ENCODE measurements around the gene MEIS2. TPM values are rescaled to one million over a fixed set of nuclear protein-coding genes. Genes with fewer than 3 reads are reported as not detected.

Gene MEIS2
- total and polyA plus RNA-seq, 2 donors (not counting 3 experiments of a cell fraction or from before 2014, with no cell fraction given), result 22.5 to 26.2 TPM

DNA sequence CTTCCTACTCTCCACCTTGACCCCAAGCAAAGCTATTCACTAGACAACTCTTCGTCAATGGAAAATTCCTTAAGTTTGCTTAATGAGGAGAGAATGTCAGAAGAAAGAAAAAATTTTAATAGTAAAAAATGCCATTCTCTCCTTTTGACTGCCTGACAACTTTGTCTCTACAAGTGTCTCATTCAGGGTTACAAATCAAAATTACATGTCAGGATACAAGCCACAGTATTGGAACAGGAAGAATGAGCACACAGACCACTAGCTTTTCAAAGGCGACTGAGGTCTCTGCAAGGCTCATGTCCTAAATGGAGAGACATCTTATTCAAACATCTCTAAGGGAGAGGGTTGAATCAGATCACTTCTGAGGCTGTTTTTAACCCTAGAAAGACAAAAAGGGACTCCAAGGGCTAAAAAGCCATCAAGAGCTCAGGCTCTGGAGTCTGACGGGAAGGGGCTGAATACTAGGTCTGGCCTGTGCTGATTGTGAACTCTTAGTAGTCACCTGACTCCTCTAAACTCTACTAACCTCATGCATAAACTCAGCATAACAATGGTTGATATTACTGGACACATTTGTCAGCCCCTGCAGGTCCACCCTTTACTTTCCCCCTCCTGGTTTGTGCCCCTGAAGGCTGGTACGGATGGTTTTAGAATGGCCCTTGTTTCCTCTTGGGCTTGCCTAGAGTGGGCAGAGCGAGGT, 12.8 kb upstream of the MEIS2 start:
- H3K4me2 ChIP-seq (ENCODE audit: insufficient read depth, low read length), result no peak overlapping the region
- POLR2A ChIA-PET, result no interaction called here
- peaks cover 43 to 58% of the 10 kb centered on the region in 2 experiments for H3K27me3 ChIP-seq (ENCODE audit: control insufficient read depth in 2 of 2, insufficient read depth in 2 of 2, low read length in 2 of 2)
- H3K4me1 ChIP-seq (ENCODE audit: control insufficient read depth, extremely low read depth, insufficient read depth, low read length), result peaks cover 2% of the 10 kb centered on the region
- no peaks in the 10 kb centered on the region for H3K36me3 ChIP-seq (ENCODE audit: control insufficient read depth in 2 of 2, extremely low read depth in 1 of 2, insufficient read depth in 2 of 2, low read length in 2 of 2)
- no peak overlapping the region for H3K27ac ChIP-seq (ENCODE audit: insufficient read depth, low read depth, low read length)
- no peak overlapping the region for H2AFZ ChIP-seq (ENCODE audit: low read depth, low read length)
- no peak overlapping the region for H3K4me3 ChIP-seq (replicated peaks in 1 of 3; ENCODE audit: insufficient read depth in 1 of 3, low read depth in 1 of 3, low read length in 3 of 3)
- no peaks in the 10 kb centered on the region for H4K20me1 ChIP-seq (replicated peaks; ENCODE audit: control insufficient read depth, extremely low read depth, insufficient read depth, low read length)
- H3K9ac ChIP-seq (replicated peaks; ENCODE audit: extremely low read depth, insufficient read depth, low read length), result no peak overlapping the region
- no peaks in the 10 kb centered on the region for H3K9me1 ChIP-seq (replicated peaks; ENCODE audit: control insufficient read depth, extremely low read depth, insufficient read depth, low read length)
- intact Hi-C loops (cut with micrococcal nuclease), result no loop called here
- no peaks in the 10 kb centered on the region for H3K9me3 ChIP-seq (replicated peaks; ENCODE audit: control insufficient read depth, insufficient read depth, low read length)
- dilution Hi-C loops (cut with MboI; ENCODE audit: extremely low pct_ligation_motif_present, low sequenced_read_pairs), result no loop called here
- BruUV-seq (replicated peaks), result no TSS peak
- FAIRE-seq (no peak), DNase-seq (ENCODE audit: low read depth, low spot score) (no peak)
- TF ChIP-seq JUN (IDR thresholded peaks at IDR 0.05; ENCODE audit: borderline replicate concordance, insufficient read depth, insufficient read length, low read depth) (no peak), GATA2 (IDR thresholded peaks at IDR 0.05; ENCODE audit: insufficient read depth, insufficient read length, low read depth, low read length) (no peak), MAX (IDR thresholded peaks at IDR 0.05; ENCODE audit: insufficient read depth, insufficient read length) (no peak), POLR2A (IDR thresholded peaks at IDR 0.05; ENCODE audit: low read depth, low read length) (no peak), CTCF (IDR thresholded peaks at IDR 0.05; ENCODE audit: extremely low read depth in 1 of 2, insufficient read depth in 1 of 2, low read depth in 1 of 2, low read length in 2 of 2) (no peak), MYC (IDR thresholded peaks at IDR 0.05; ENCODE audit: low read depth, low read length) (no peak), FOS (IDR thresholded peaks at IDR 0.05; ENCODE audit: borderline replicate concordance, insufficient read depth, low read length) (no peak)
- CTCF ChIA-PET, result interaction anchor here (0.9 to 2.0 kb wide), 5 partner anchors 9 to 778 kb away, joined by 3 to 4 read pairs (median 3); no protein-coding TSS in a partner anchor
- no peaks in the 10 kb centered on the region for H3K79me2 ChIP-seq (ENCODE audit: control insufficient read depth, insufficient read depth, low read length)
